NCI-H1694 treated with DMSO at 0.1 percent for 48 hours (cell line): ENCODE data around the gene SEPTIN10.
"Not testable (repeated sequence)": the region's sequence is repeated elsewhere in the genome, so short reads cannot be mapped to it uniquely, and the experiment has no call there.

Experiments used
- DNase-seq: peaks from one replicate; lab custom pipeline; 2025; lab: John Stamatoyannopoulos, UW

Gene SEPTIN10

GRCh38 chr2:109633284-109633961, 19.7 kb upstream of the SEPTIN10 start:
- DNase-seq, result no peak

GRCh38 chr2:109632158-109632789, 18.5 kb upstream of the SEPTIN10 start:
- DNase-seq, result no peak

GRCh38 chr2:109631741-109632140, 18.0 kb upstream of the SEPTIN10 start:
- DNase-seq, result no peak

GRCh38 chr2:109630441-109631430, 17.0 kb upstream of the SEPTIN10 start:
- DNase-seq, result no peak

- no peak for DNase-seq
These were observed 16.1 kb upstream of the SEPTIN10 start for GRCh38 chr2:109629867-109630266.

- not testable (repeated sequence) for DNase-seq
These were observed 14.6 kb upstream of the SEPTIN10 start for GRCh38 chr2:109628321-109628720.

GRCh38 chr2:109624339-109624738, 10.6 kb upstream of the SEPTIN10 start:
- DNase-seq, result no peak

- DNase-seq, result no peak
These were observed 10.2 kb upstream of the SEPTIN10 start for GRCh38 chr2:109623923-109624322.

GRCh38 chr2:109623297-109623696, 9.5 kb upstream of the SEPTIN10 start:
- no peak for DNase-seq

- DNase-seq, result no peak
These were observed 5.4 kb upstream of the SEPTIN10 start for GRCh38 chr2:109619032-109619615.

GRCh38 chr2:109616184-109616583, 2.4 kb upstream of the SEPTIN10 start:
- DNase-seq, result no peak

- no peak for DNase-seq
These were observed 1.9 kb upstream of the SEPTIN10 start for GRCh38 chr2:109615637-109616144.

- DNase-seq, result no peak
These were observed 1.2 kb upstream of the SEPTIN10 start for GRCh38 chr2:109614715-109615636.

- peak; percentile 29 for DNase-seq
These were observed 465 bp downstream of the SEPTIN10 start for GRCh38 chr2:109613081-109613921.

GRCh38 chr2:109611467-109612095, 2.2 kb downstream of the SEPTIN10 start:
- DNase-seq, result peak; percentile 39

- no peak for DNase-seq
These were observed 4.3 kb downstream of the SEPTIN10 start for GRCh38 chr2:109609352-109610024.

GRCh38 chr2:109607766-109608165, 6.0 kb downstream of the SEPTIN10 start:
- no peak for DNase-seq

GRCh38 chr2:109604597-109604996, 9.2 kb downstream of the SEPTIN10 start:
- no peak for DNase-seq
